CD4-positive, alpha-beta T cell treated with Interleukin-15 for 4 hours (primary cell): ENCODE measurements around the gene ATG4D.
"Not testable (repeated sequence)": the region's sequence is repeated elsewhere in the genome, so short reads cannot be mapped to it uniquely, and the experiment has no call there.

Experiments
- DNase-seq: peaks from one replicate; pipeline ENCODE4 v3.0.0-alpha.2; 2020; ENCODE audit warnings: low spot score

ATG4D gene

GRCh38 chr19:10552510-10553053, 8.9 kb downstream of the ATG4D start:
- no peak for DNase-seq

GRCh38 chr19:10553087-10553667, 9.5 kb downstream of the ATG4D start:
- DNase-seq = no peak

GRCh38 chr19:10553943-10554381, 10.3 kb downstream of the ATG4D start:
- DNase-seq = peak; percentile 60

DNA sequence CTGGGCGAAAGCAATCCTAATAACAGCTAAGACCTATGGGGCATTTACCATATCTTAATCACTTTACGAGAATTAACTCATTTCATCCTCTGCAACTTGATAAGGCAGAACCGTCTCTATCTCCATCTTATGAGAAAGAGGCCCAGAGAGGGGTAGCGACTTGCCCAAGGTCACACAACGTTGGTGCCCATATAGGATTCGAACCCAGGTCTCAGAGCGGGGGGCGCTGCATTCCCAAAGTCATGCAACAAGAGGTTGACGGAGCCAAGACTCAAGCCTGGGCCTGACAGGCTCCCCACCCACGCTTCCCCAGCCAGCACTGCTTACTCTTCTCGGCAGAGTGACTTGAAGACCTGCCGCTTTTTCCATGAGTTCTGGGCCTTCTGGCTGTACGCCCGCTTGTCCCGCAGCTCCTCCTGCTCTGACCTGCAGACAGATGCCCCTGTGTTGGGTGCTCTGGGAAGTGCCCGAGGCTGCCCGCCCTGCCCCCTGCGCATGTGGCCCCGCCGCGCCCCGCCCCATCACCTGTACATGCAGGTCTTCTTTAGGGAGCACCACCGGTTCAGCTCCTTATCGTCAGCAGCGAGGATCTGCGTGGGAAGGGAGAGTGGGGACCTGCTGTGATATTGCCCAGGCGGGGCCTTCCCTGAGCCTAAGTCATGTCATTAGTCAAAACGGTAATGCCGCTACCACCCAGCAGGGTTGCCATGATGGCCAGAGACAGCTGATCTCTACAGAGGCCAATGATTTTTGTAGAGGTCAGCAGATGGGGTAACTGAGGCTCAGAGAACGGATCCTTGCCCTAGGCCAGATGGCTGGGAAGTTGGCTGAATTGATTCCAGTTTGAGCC, 11.3 kb downstream of the ATG4D start:
- no peak for DNase-seq

DNA sequence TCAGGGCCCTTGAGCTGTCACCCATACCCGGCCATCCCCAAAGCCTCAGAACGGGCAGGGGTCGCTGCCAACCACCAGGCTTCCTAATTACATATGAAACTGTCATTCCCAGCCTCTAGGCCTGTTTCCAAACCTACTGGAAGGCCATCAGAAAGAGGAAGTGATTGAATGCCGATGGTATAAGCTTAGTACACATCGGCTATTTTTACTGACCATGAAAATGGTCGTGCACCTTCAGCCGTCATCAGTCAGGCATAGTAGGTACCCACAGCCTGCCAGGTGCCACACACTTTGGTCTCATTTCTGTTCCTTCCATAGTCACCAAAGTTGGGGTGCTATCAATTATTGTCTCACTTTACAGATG, 11.9 kb downstream of the ATG4D start:
- no peak for DNase-seq

- no peak for DNase-seq
Measured at GRCh38 chr19:10557603-10558197, 14.0 kb downstream of the ATG4D start.

GRCh38 chr19:10560154-10560553, 16.4 kb downstream of the ATG4D start:
- no peak for DNase-seq

GRCh38 chr19:10562609-10563008, 18.9 kb downstream of the ATG4D start:
- DNase-seq = no peak

DNA sequence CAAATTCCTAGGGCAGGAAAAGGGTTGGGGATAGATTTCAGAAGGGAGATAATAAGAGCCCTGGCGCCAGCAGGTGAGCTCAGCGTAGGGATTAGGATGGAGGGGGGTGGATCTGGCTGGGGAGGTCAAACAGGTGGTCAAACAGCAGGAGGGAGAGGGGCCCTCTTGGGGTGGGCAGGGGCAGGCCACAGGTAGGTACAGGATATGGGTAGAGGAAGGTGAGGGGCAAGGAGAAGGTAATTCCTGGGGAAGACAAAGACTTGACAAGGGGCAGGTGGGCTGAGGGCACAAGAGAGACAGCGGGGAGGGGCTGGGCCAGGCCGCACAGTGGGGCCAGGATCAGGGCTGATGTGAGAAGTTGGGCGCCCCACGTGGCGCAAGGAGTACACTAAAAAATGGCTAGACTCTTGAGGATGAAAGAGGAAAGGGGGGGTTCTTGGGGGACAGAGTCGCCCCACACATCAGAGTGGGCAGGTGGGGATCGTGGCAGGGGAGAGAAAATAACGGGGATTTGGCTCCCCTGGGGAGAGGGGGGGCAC, 21.4 kb downstream of the ATG4D start:
- peak; percentile 48 for DNase-seq

DNA sequence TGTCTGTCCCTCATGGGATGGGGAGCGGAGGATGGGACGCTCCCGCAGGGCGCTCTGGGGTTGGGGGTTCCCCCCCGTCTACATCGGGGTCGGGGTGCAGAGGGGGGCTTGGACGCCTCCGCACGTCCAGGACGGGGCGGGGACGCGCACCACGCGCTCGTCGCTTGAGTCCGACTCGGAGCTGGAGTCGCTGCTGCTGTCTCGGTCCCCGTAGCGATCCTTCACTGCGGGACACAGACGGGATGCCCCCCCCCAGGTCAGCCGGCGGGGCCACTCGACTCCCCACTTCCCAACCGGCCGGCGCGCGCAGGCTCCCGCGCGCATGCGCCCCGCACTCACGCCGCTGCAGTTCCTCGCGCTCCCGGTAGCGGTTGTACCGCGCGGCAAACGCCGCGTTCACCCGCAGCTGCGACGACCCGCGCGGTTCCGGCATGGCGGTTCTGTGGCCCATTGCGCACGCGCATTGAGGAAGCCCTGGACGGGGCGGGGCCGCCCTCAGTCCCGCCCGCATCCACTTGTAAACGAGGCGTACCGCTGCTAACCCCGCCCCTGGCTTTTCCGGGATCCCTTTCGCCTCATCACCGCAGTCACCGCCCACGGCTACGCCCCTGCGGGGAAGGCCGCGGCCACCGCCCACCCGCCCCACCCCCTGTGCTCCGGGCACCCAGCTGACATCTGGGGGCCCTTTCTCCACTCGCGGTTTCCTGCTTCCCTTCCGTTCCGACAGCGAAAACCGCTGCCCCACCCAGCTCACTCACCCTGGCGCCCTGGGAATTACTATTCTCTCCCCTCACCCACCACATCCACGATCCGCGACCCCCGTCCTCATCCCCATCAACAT, 22.1 kb downstream of the ATG4D start, which contains the start of gene KRI1:
TSS of gene KRI1 (minus strand) at position 444 of the 841 bp plus-strand sequence. CDS start at position 433, 11 bp downstream.
- peak; percentile 99 for DNase-seq

DNA sequence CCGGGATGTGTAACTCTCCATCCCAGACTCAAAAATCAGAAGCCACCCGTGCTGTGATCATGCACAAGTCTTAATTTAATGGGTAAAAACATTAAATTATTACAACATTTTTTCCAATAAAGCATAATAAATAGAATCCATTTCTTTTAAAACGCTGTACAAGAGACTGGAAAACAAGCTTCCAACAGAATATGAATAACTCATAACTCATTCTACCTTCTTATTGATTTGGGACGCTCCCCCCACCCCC, 22.6 kb downstream of the ATG4D start:
- DNase-seq = no peak

GRCh38 chr19:10566658-10567410, 23.1 kb downstream of the ATG4D start:
- peak; percentile 70 for DNase-seq

- DNase-seq = no peak
Measured at GRCh38 chr19:10567656-10568055, 24.0 kb downstream of the ATG4D start.

DNA sequence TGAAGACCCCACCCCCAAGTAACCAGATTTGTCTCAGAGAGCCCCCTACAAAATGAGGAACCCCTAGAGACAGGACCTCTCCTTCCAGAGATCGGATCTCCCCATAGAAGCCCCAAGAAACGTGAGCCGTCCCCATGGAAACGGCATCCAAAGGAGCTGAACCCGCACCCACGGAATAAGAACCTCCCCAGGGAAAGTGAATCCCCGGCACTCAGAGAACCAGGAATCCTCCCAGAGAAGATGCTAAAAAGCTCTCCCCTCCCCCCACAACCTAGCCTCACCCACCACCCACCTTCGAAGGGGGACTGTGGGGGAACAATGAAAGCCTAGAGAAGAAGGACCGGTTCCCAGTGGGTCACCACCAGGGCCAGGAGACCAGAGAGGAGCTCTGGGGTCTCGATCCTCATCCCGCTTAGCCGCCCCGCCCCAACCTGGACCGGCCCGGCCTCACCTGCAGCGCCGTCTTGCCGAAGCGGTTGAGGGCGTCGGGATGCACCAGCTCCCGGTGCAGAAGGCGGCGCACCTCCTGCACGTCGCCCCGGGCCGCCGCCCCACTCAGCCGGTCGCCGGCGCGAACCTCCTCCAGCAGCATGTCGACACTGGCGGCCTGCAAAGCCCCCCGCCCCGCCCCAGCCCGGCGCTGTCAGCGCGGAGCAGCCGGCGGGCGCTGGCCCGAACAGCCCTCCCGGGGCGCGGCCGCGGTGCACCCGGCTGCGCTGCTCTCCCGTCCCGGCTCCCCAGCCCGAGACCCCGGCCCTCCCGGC, 24.5 kb downstream of the ATG4D start:
- DNase-seq = peak; percentile 57

- peak; percentile 100 for DNase-seq
Measured at GRCh38 chr19:10568826-10569651, 25.3 kb downstream of the ATG4D start, which contains the start of gene CDKN2D. Gene CDKN2D, minus strand, starts transcription at chr19:10568979. Its CDS starts 326 bp downstream, at chr19:10568653.

GRCh38 chr19:10573793-10574192, 30.1 kb downstream of the ATG4D start:
- not testable (repeated sequence) for DNase-seq

DNA sequence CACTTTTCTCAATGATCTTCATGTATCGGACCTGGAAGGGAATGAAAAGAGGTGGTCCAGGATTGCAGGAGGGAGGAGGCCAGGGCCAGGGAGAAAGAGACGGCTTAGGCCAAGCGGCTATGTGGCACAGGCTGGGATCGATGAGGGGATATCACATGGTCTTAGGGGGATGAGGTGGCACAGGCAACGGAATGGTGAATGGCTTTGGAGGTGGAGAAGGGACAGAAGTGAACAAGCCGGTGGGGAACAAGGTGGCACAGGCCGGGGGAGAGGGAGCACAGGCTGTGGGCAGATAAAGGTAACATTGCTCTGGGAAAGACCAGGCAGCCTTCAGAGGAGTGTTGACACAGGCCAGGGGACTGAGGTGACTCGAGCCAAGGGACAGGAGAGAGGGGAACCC, 30.8 kb downstream of the ATG4D start:
- DNase-seq = no peak

DNA sequence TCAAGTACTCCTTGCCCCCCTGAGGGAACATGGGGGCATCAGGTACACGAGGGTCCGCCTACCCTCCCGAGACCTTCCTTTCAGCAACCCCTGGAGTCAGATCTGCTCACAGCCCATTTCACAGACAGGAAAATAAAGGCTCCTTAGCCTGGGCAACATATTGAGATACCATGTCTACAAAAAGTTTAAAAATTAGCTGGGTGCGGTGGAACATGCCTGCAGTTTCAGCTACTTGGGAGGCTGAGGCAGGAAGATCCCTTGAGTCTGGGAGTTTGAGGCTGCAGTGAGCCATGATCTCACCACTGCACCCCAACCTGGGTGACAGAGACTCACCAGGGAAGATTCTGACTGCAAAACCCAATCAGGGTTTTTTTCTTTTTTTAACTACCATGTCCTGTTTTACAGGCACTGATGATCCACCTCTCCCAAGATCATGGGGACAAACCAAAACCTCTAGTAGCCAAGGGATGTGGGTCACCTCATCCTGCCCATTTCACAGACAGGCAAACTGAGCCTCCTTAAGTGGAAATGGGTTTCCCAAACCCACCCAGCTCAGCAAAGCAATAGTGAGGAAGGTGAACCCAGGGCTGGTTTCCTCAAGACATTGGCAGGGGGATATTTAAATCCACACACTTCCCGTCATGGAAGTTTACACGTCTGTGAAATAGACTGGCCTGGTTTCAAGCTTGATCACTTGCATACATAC, 31.5 kb downstream of the ATG4D start:
- no peak for DNase-seq

GRCh38 chr19:10577951-10578350, 34.2 kb downstream of the ATG4D start:
- DNase-seq = no peak
